Bronchial epithelial cell (primary cell): ENCODE data around the gene MFAP2. TPM values are rescaled to one million over a fixed set of nuclear protein-coding genes. Genes with fewer than 3 reads are reported as not detected.

Experiments used
- DNase-seq: peaks from one replicate; pipeline ENCODE4 v3.0.0-alpha.2; 2010; ENCODE audit warnings: low read depth
- FAIRE-seq: peaks from 2 replicates; lab custom pipeline; 2011; peaks lifted over from hg19 to GRCh38; lab: Jason Lieb, UNC
- H3K27me3 ChIP-seq: 2 replicates; pipeline ENCODE4 v1.5.1; 2011; ENCODE audit warnings: low read length; ENCODE audit not compliant: control insufficient read depth, insufficient read depth
- H3K36me3 ChIP-seq: 2 replicates; pipeline ENCODE4 v1.5.1; 2011; ENCODE audit warnings: low read length; ENCODE audit not compliant: control insufficient read depth, insufficient read depth
- H3K4me3 ChIP-seq: 2 replicates; pipeline ENCODE4 v1.5.1; 2011; ENCODE audit warnings: mild to moderate bottlenecking, low read depth, low read length, control low read depth
- CTCF ChIP-seq: IDR thresholded peaks from 2 replicates; pipeline ENCODE4 v1.5.1; 2011; ENCODE audit warnings: mild to moderate bottlenecking, moderate library complexity, low read length, control low read depth, inconsistent platforms; ENCODE audit not compliant: insufficient read depth, severe bottlenecking
- total RNA-seq: library from RNA; depleted of rRNA; stranded (reverse); fragments of >200 nt; gene quantifications from 2 replicates; pipeline ENCODE4 v1.2.1, GENCODE V29; 2014

Gene MFAP2
- total RNA-seq, 1 donor from 2014 or later = 7.9 TPM

DNA sequence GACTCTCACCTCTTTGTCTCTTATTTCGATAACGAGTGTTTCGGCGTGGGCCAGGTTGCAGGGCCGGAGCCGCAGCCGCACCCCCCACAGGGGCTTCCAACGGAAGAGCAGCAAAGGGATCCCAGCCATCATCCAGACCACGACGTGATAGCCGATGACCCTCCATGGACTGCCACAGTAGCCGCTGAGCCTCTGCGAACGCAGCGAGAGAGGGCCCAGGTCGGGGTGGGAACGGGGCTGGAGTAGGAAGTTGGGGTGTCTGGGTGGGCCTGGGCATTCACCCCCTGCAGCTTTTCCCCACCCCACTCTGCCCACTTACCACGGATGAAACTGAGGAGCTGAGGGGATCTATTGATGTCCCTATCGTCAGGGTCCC is 24.9 kb upstream of the MFAP2 start:
- DNase-seq (no peak), FAIRE-seq (no peak)
- no peak for TF ChIP-seq CTCF
- Histone ChIP-seq H3K4me3 (no peak overlapping the region), H3K36me3 (peaks cover 14% of the 10 kb centered on the region), H3K27me3 (no peaks in the 10 kb centered on the region)

DNA sequence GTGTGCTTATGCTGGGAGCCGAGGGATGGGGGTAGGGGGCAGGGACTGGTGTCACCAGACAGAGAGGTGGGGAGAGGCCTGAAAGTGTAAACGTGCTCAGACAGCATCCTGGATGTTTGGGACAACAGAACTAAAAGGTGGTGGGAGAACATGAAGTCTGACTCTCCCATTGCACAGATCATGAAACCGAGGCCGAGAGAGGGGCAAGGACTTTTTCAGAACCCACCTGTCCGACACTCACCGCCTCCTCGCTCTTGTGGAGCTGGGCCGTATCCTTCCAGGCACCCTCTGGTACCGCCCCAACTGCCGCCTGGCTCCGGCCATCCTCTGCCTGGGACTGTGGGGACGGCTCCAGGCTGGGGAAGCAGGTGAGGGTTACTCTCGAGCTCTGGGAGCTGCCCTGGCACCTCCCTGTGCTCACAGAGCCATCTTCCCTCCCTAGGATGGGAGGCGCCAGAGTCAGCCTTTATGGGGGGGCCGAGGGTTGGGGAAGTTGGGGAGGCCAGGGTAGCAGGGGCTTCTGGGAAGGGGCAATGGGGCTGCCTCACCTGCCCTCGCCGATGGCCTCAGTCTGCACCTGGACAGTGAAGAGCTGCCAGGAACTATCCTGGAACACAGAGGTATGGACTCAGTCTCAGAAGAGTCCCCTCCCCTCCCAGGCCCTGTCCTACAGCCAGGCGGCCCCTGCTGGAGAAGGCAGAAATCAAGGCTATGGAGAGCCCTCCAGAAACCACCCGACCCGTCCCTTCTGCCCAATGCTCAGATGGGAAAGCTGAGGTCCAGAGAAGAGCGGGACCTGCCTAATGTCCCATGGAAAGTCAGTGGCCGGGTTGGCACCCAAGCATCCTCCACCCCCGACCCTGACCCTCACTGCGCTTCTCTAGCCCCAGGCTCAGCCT is 24.3 kb upstream of the MFAP2 start:
- peaks cover 14% of the 10 kb centered on the region for H3K36me3 ChIP-seq
- FAIRE-seq = no peak

GRCh38 chr1:17002524-17002902 is 22.1 kb upstream of the MFAP2 start:
- DNase-seq = no peak
- no peak overlapping the region for H3K4me3 ChIP-seq
- no peaks in the 10 kb centered on the region for H3K27me3 ChIP-seq
- no peak for FAIRE-seq
- peaks cover 19% of the 10 kb centered on the region for H3K36me3 ChIP-seq
- TF ChIP-seq CTCF = no peak

More for the DNA sequence above, 24.3 kb upstream of the MFAP2 start:
- no peaks in the 10 kb centered on the region for H3K27me3 ChIP-seq
- H3K4me3 ChIP-seq = no peak overlapping the region
- no peak for TF ChIP-seq CTCF
- no peak for DNase-seq

- no peak for DNase-seq
- Histone ChIP-seq H3K36me3 (peaks cover 21% of the 10 kb centered on the region), H3K27me3 (no peaks in the 10 kb centered on the region), H3K4me3 (no peak overlapping the region)
- no peak for FAIRE-seq
- TF ChIP-seq CTCF = no peak
Measured at GRCh38 chr1:17001760-17002523, 21.5 kb upstream of the MFAP2 start.

DNA sequence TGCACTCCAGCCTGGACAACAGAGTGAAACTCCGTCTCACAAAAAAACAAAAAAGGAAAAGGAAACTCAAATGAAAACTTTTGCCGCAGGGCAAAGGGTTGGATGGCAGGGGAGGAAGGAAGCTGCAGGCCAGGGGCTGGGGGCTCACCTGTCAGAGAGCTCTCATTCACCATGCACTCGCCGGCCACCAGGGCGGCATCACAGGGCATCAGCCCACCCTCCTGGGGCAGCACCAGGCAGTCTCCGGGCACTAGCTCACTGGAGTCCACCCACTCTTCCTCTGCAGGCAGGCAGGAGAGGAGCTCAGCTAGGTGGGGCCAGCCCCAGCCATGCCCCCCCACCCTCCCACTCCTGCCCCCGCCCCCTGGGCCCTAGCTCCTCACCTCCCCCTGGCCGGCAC is 19.4 kb upstream of the MFAP2 start:
- Histone ChIP-seq H3K36me3 (peaks cover 26% of the 10 kb centered on the region), H3K27me3 (no peaks in the 10 kb centered on the region), H3K4me3 (no peak overlapping the region)
- DNase-seq = no peak
- FAIRE-seq = no peak
- TF ChIP-seq CTCF = peak; percentile 23
